Midbrain (tissue), 1 donor: Measurements from ENCODE around the gene CMKLR1.

Experiments
- DNase-seq: peaks from one replicate; lab custom pipeline; 2025; lab: John Stamatoyannopoulos, UW

Gene CMKLR1

DNA sequence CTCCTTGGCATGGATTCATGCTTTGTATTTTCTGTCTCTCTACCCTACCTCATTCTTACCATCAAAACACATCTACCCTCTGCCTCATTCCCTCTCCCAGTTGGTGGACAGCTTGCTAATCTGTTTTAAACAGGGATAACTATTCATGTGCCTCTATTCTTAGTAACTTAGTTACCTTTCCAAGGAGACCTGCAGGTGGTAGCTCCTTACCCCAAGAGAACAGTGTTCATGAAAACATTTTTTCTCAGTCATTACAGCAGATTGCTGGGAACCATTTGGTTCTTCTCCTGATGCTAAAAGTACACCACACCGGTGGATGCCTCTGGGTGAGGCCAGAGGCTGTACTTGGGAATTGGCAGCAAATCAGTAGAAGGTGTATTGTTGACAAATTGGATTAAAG is 73.0 kb downstream of the CMKLR1 start:
- no peak for DNase-seq

DNA sequence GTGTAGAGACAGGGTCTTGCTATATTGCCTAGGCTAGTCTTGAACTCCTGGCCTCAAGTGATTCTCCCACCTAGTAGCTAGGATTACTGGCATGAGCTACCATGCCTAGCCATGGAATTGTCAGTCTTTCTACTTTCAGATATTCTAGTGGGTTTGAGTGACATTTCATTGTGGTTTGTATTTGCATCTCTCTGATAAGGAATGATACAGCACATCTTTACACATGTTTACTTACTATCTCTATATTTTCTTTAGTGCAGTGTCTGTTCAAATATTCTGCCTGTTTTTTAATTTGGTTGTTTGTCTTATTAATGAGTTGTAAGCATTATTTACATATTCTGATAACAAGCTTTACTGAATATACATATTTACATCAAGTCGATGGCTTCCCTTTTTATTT is 73.6 kb downstream of the CMKLR1 start:
- no peak for DNase-seq

GRCh38 chr12:108260969-108261368 is 78.1 kb downstream of the CMKLR1 start:
- no peak for DNase-seq

- DNase-seq: no peak
Measured at GRCh38 chr12:108260039-108260438, 79.1 kb downstream of the CMKLR1 start.

DNA sequence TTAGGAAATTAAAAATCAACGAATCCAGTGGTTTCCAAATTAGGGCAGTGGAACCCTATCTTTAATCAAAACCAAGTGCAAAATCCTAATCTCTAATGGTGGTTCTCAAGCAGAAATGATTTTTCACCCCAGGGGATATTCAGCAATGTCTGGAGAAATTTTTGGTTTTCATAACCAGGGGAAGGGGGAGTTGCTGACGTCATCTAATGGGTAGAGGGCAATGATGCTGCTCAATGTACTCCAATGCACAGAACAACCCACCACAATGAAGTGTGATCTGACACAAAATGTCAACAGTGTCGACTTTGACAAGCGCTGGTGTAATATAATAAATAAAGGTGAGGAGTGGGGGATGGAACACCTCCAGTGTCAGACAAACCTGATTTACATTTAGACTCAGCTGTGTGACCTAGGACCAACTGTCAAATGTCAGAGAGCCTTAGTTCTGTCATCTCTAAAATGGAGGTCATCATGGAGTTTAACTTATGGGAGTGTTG is 81.5 kb downstream of the CMKLR1 start:
- DNase-seq: no peak

DNA sequence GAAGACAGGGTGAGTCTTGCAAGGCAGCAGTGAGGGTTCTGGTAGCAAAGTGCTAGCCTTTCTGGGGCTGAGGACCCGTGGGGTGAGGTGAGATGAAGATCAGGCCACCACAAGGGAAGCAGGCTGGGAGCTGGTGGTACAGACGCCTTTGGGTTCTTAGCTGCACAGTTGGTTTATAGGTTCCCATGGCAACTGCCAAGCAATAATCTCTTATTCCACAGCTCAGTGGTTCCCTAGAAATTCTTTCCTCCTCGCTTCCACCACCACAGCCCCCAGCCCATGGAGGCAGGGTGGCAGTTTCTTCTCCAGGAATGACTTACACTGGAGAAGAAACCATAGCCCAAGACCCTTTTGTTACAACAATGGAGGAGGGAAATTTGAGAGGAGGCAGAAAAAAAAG is 82.1 kb downstream of the CMKLR1 start:
- DNase-seq: no peak

- no peak for DNase-seq
Measured at GRCh38 chr12:108255252-108255602, 83.9 kb downstream of the CMKLR1 start.

- no peak for DNase-seq
Measured at GRCh38 chr12:108254517-108255251, 84.4 kb downstream of the CMKLR1 start.

GRCh38 chr12:108254030-108254429 is 85.1 kb downstream of the CMKLR1 start:
- no peak for DNase-seq

DNA sequence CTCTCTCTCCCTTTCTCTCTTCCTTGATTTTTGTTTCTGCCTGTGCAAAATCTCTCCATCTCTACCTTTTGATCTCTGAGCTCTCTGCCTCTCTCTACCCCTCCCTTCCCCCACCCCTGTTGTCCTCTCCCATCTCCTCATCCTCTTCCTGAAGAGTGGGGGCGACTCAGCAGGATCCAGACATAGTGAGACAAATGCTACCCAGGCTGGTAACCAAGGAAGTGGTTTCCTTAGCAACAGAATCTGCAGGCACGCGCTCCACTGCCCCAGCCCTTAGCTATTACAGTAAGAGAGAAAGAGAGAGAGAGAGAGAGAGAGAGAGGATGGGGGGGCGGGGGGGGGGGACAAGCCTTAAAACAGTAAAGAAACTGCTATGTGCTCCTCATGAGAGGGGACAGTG is 85.6 kb downstream of the CMKLR1 start:
- DNase-seq: no peak

- no peak for DNase-seq
Measured at GRCh38 chr12:108252523-108252922, 86.6 kb downstream of the CMKLR1 start.

DNA sequence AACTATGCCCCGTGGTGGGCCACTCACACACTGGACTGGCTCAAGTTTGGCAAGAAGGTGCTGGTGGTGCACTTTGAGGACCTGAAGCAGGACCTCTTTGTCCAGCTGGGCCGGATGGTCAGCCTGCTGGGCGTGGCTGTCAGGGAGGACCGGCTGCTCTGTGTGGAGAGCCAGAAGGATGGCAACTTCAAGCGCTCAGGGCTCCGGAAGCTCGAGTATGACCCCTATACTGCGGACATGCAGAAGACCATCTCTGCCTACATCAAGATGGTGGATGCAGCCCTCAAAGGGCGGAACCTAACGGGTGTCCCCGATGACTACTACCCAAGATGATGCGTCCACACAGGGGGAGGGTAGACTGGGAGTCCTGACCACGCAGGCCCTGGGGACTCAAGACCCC is 91.1 kb downstream of the CMKLR1 start:
- no peak for DNase-seq

- DNase-seq: no peak
Measured at GRCh38 chr12:108247130-108247529, 92.0 kb downstream of the CMKLR1 start.

GRCh38 chr12:108241986-108242703 is 97.0 kb downstream of the CMKLR1 start:
- DNase-seq: no peak

- no peak for DNase-seq
Measured at GRCh38 chr12:108240928-108241327, 98.2 kb downstream of the CMKLR1 start.

DNA sequence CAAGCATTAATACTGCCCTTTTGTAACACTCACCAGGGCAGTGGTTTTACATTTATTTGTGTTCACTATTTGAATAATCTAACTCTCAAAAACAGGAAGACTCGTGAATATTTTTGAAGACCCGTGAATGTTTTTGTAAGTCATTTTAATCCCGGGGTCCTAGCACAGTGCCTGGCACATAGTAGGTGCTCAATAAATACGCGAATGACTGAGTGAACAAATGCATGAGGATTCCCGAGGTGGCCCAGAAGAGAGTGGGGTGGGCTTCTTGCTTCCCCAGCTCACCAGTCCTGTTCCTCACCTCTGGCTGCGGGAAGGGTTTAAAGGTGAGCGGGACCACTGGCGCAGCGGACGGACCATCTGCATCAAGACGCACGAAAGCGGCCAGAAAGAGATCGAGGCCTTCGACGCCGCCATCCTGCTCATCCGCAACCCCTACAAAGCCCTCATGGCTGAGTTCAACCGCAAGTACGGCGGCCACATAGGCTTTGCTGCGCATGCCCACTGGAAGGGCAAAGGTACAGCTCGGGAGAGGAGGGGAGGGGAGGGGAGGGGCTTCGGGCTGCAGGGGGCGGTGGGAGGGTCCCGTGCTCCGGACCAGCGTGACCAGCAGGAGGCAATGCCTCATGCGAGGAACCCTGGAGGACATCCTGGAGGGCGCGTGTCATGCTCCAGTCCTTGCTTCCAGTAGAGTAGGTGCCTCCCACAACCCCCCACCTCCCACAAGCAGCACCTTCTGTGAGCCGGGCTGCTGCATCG is 98.9 kb downstream of the CMKLR1 start:
- no peak for DNase-seq

GRCh38 chr12:108239378-108239777 is 99.7 kb downstream of the CMKLR1 start:
- no peak for DNase-seq

DNA sequence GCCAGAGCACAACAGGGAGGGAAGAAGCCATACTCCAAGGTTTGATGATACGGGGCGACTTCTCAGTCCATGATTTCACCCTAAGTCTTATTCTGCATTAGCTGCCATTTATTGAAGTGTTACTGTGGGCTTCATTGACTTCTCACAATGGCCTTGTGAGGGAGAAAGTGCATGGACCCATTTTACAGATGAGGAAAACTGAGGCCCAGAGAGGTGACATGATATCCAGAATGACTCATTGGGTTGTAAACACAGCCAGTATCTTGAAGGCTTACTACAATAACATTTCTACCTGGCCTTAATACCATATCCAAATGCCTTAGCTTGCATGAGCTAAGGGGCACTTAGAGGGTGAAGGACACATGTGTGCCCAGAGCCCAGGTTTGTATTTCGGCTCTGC is 100.6 kb downstream of the CMKLR1 start:
- no peak for DNase-seq
